NCI-H146 treated with DMSO at 0.1 percent for 48 hours (cell line): Measurements from ENCODE around the gene HAO2.
"Not testable (repeated sequence)": the region's sequence is repeated elsewhere in the genome, so short reads cannot be mapped to it uniquely, and the experiment has no call there.

Source experiments
- DNase-seq: peaks from one replicate; lab custom pipeline; 2025; ENCODE audit not compliant: unreplicated experiment; lab: John Stamatoyannopoulos, UW

Gene HAO2

DNA sequence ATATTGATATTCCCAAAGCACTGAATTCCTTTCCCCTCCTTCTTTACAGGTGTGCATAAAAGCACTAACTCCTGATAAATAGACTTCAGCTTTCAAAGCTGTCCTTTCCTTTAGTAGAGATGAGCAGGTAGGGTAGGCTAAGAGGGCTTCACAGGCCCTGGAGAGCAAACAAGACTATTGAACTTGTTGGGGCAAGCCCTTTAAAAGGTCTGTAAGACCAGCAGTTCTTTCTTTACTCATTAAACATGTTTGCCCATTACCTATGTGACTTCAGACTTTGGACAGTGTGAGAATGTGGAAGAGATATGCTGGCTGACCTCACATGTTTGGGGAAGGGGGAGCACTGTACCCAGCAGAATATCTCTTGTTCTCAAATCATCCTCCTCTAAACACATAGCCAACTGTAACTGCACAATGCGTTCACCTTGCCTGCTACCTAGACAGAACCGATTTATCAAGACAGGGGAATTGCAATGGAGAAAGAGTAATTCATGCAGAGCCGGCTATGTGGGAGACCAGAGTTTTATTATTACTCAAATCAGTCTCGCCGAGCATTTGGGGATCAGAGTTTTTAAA is 27.1 kb upstream of the HAO2 start:
- DNase-seq: no peak

DNA sequence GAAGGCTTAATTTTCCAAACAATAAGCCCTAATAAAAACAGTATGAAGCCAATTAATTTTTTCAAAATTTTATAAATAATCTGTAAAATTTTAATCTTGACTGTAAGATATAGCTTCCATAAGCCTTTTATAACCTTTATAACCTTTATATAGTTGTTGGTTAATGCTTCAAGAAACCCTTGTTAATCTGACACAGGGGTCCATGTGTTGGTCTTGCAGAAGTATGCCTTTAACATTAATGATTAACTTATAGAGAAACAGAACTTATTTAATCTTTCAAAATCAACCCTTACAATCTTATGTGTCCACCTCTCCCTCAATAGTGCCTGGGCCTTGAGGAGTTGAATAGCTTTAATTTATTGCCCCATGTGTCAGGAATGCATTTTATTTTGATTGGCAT is 23.2 kb upstream of the HAO2 start:
- DNase-seq: no peak

DNA sequence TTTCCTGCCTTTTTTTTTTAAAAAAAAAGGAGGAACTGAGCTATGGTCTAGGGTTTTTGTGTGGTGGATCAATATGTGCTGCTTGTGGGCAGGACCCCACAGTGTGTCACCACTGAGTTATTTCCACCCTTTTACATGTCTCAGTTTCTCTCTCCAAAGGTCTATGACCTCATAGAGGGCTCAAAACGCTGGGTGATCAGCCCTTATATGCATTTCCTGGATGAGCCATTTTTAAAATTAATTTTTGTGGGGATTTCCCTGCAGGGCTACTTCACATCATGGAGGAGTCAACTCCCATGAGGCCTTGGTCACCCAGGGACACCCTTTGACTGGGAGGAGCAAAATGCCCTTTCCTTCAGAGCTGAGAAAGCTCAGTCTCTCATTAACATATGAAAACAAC is 20.7 kb upstream of the HAO2 start:
- no peak for DNase-seq

DNA sequence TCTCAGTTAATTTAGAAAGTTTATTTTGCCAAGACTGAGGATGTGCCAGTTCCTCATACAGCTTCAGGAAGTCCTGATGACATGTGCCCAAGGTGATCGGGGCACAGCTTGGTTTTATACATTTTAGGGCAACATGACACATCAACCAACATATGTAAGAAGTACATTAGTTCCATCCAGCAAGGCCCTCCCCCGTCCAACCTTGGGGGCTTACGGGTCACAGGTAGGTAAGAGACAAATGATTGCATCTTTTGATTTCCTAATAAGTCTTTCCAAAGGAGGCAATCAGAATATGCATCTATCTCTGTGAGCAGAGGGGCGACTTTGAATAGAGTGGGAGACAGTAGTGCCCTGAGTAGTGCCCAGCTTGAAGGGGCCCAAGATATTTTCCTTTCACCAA is 19.6 kb upstream of the HAO2 start:
- no peak for DNase-seq

- not testable (repeated sequence) for DNase-seq
Observed at GRCh38 chr1:119350866-119351265, 17.7 kb upstream of the HAO2 start.

- no peak for DNase-seq
Observed at GRCh38 chr1:119351997-119352396, 16.6 kb upstream of the HAO2 start.

DNA sequence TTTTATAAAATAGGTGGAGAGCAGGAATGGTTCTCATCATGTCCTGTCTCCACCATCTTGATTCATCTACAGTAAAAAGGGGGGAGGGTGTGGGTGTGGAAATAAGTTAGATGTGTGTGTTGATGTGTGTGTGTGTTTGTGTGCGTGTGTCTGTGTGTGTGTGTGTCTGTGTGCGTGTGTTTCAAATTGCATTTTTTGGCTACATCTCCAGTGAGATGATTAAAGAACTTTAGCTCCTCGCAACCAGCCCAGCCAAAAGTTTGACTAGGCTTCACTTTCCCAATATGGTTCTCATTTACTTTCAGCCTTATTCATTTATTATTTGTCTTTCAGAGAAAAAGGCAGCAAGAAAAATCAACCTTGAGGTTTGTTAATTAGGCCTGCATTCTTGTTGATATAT is 14.7 kb upstream of the HAO2 start:
- no peak for DNase-seq

- DNase-seq: no peak
Observed at GRCh38 chr1:119358636-119359035, 9.9 kb upstream of the HAO2 start.

DNA sequence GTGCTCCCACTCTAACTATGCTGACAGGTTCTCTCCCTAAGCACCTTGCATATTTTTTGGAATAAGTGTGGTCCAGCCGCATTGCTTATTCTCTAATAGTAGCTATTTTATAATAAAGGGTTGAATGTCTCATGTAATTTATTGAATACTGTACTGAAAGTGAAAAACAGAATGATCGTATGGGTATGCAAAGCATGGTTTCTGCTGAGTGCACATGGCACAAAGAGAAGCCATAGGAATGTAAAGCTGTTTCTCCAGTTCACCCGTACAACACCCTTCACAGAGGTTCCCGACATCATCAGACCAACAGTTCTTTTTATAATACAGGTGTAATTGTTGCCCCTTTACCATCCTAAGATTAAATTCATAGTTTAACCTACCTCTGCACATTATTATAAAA is 8.9 kb upstream of the HAO2 start:
- DNase-seq: no peak

DNA sequence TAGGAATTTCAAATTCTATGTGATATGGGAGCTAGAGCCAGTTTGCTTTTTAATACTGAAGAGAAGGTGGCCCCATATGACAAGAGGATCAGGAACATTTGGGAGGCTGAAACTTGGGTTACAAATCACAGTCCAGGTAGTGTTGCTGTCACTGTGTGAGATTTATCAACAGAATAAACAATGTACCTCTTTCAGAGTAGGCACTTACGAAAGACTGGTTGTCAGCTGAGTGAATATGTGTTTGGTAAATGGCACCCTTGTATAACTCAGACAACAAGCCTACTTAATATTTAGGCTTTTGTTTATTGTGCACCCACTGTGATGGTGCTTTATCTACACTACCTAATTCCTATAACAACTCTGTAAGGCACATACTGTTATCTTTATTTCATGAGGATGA is 7.4 kb upstream of the HAO2 start:
- DNase-seq: no peak

GRCh38 chr1:119361620-119362344 is 6.8 kb upstream of the HAO2 start:
- no peak for DNase-seq

DNA sequence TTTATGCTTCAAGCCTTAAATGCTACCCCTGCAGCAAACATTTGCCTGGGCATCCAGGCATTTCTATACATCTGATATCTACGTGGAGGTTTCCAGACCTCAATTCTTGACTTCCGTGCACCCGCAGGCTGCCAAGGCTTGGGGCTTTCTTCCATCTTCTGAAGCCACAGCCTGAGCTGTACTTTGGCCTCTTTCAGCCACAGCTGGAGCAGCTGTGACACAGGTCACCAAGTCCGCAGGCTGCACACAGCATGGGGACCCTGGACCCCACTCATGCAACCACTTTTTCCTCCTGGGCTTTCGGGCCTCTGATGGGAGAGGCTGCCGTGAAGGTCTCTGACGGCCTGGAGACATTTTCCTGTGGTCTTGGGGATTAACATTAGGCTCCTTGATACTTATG is 5.4 kb upstream of the HAO2 start:
- no peak for DNase-seq

- DNase-seq: no peak
Observed at GRCh38 chr1:119364640-119365039, 3.9 kb upstream of the HAO2 start.

DNA sequence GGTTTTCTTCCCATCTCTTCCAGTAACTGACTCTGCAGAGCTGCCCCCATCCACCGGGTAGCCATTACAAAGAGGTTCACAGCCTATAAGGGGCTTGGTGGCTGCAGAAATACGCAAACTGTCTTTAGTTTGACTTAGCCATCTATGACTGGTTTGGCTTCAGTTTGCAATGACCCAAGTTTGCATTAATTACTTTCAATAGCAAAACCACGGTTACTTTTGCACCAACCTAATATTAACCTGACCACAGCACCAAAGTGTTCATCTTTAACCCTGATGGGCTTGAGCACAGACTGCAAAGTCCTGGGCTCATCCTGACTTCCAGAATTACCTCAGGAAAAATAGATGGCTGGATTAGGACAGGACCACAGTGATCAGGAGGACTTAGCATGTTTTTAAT is 2.2 kb upstream of the HAO2 start:
- no peak for DNase-seq

DNA sequence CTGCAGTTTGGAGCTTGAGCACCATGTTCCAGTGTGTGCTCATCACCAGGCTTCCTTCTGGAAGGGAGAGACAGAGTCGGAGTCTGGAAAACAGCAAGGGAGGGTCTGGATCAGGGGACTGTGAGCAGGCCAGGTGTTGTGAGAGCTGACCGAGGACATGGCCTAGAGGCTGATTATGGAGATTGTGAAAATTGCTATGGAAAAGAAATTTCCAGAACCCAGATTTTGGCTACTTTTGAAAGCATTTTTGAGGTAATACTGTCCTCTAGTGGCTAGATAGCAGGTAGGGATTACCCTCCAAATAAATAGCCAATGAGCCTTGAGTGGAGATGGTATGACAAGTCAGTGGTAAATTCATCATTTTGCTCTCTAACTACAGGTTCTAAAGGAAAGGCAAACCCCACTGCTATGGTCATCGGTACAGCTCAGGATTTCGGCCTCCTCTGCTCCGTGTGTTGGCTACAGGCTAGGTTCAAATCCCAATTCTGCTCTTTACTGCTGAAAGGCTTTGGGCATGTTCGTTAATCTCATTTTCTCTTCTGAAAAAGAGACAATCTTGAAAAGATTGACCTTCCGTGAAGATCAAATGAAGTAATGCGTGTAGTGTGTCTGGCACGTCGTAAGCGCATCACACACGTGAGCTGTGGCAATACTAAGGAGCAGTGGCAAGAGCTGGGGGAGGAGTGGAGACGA is 1.0 kb upstream of the HAO2 start:
- DNase-seq: no peak

DNA sequence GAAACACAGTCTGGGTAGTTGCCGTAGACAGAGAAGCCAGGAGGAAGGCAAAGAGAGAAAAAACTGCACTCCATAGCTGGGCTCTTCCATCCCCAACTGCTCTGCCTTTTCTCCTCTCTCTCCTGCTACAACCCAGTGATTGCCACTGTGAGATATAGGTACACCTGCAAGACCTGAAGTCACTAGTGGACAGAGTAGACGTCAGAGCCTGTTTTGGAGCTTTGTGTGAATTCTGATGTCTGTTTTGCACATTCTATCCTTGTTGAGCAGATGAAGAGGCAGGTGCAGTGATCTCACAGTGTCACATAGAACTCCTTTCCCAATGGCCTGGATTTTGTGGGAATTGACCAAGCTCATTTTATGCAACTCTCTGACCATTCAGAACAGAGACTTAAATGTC is 2.2 kb downstream of the HAO2 start:
- no peak for DNase-seq

DNA sequence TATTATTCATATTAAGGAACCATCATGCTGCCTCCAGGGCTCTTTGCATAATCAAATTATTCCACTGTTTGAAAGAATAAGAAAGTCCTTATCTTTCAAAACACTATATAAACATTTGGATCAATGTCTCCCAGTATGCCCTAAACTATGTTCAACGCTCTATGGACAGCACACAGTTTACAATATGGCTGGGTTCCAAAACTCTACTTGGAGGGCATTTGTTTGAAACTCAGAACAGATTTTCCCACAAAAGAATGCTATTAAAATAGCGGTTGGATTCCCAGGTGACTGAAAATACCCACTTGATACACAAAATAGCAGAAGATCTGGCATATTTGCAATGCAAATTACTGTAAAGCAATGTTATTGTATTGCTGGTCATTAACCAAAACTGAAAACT is 3.2 kb downstream of the HAO2 start:
- no peak for DNase-seq

DNA sequence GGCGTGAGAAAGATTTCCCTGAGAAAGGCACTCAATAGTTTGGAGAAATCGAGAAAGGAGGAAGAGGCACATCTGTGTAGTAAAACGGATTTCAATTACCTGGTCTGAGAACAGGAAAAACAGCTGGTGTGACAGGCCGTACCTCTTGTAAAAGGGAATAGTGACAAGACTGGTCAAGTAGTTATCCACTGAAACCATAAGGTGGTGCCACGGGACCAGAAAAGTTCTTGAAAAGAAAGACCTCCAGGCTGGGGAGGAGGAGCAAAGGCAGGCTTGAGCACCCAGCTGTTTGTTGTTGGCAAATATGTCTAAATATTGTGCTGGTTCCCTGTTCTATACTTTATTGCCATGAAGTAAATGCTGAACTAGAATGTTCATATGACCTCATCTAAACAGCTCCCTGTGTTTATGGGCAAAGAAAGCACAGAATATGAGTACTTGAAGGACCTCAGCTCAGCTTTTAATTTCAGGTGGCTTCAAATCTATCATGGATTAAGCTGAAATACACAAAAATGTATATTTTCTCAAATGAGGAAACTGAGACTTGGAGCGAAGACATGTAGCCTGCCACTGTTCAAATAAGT is 4.0 kb downstream of the HAO2 start:
- no peak for DNase-seq

DNA sequence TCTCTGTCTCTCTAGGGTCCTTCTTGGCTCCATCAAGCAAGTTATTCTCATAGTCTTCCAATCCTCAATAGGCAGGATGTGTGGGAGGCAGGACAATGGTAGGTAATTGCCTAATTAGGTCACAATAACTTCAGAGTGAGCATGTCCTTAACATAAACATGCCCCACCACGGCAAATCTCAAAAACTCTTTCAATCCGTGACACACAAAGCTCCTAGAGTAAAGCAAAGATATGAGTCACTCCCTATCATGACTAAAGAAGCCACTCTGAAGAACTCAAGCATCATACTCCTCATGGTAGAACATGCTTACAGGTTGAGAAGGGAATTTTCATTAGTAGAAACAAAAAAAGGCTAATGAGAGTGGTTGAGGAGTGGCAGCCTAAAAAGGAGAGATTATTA is 4.9 kb downstream of the HAO2 start:
- DNase-seq: no peak

DNA sequence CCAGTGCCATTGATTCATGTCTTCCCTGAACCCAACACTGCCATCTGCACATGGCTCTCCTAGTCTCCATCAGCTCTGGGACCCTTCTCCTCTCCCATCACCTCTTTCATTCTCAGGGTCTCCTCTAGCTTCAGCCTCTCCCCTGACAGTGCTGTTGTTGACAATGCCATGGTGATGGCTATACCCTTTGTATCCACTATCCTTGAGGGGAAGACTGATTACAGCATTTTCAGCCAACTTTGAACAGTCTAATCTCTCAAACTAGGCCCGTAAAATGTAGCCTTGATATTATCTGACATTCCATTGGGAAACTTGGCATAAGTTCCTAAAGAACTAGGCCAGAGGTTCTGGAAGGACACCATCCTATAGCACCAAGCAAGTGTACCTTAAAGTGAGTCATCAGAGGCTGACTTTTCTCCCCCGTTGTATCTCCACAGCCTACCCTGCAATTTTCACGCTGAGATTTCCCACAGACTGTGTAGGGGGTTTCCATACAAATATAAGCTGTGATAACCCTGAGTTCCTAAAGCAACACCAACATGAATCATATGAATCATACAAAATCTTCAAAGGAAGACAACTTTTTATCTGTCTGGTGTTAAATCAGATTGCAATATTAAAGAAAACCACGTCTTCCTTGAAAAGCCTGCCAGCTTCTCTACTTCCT is 5.8 kb downstream of the HAO2 start:
- DNase-seq: no peak

GRCh38 chr1:119375366-119375765 is 6.8 kb downstream of the HAO2 start:
- no peak for DNase-seq

DNA sequence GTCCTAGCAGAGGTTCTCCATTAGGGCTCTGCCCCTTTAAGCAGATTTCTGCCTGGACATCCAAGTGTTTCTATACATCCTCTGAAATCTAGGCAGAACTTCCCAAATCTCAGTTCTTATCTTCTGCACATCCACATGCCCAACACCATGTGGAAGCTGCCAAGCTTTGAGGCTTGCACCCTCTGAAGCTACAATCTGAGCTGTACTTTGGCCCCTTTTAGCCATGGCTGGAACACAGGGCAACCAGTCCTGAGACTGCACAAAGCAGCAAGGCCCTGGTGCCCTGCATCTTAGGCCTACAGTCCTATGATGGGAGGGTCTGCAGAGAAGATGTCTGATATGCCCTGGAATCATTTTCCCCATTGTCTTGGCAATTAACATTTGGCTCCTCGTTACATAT is 8.0 kb downstream of the HAO2 start:
- no peak for DNase-seq
